HG03469 (cell line): Measurements from ENCODE around the gene FBXL4.
A peak's percentile ranks its signal among the peaks of the same experiment; 100 is the strongest.

Source experiments
- ATAC-seq: cut with Tn5 transposase; IDR thresholded peaks from one replicate; pipeline ENCODE4 v1.9.1; 2021; ENCODE audit warnings: mild to moderate bottlenecking, moderate library complexity, moderate number of reproducible peaks; ENCODE audit not compliant: unreplicated experiment

The FBXL4 gene

DNA sequence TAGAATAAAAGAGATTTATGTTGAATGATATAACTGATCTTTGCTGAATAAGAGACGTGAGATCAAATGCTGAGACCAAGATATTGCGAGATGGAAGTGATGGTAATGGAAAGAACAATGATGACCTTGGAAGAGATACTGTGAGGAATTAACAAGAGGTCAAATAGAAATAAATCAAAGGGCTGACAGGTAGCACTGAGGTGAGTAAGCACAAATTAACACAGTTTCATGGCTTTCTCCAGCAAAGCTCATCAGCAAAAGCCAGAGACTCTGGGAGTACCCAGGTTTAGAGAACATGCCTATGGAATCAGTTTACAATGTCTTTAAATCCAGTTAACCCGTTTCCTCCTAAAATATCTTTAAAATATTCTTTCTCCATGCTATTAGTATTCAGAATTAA, 60.1 kb downstream of the FBXL4 start:
- ATAC-seq = no peak

DNA sequence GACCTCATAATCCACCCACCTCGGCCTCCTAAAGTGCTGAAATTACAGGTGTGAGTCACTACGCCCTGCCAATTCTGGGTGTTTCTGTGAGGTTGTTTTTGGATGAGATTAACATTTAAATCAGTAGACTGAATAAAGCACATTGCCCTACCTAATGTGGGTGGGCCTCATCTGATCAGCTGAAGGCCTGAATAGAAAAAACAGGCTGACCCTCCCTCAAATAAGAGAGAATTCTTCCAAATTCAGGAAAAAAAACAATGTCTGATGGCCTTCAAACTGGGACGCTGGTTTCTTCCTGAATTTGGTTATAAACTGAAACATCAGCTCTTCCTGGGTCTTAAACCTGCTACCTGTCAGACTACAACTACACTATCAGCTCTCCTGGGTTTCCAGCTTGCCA, 62.4 kb downstream of the FBXL4 start:
- no peak for ATAC-seq

DNA sequence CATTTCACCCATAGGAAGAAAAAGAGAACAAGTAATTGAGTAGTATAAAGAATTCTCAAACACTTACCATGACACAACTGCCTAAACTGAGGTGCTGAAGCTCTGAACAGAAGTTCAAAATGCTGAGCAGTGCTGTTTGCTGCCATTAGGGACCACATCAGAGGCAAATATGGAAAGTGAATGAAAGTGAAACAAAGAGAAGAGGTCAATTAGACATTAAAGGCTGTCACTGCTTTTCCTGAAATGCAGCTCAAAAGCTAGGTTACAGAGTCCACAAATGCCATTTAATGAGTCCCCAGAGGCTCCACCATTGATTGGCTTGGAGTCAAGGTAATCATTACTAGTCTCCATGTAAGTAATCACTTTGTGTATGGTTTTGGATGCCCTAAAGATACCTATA, 67.3 kb downstream of the FBXL4 start:
- ATAC-seq = peak; percentile 92

DNA sequence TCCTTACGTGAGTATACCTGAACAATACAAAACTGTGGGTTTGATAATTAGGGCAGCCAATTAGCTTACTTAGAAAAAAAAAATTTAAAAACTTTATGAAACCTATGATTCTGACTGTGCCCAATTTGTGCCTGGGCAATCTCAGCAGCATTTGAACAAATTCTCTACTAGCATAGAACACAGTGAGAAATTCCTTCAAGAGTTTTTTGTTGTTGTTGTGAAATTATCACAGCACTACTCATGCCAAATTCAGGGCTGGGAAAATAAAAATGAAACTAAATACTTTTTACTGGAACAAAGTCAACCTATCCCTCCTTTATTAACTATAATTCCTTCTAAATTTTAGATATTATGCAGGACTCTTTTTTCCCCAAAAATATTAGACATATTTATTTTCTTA, 70.5 kb downstream of the FBXL4 start:
- ATAC-seq = no peak

DNA sequence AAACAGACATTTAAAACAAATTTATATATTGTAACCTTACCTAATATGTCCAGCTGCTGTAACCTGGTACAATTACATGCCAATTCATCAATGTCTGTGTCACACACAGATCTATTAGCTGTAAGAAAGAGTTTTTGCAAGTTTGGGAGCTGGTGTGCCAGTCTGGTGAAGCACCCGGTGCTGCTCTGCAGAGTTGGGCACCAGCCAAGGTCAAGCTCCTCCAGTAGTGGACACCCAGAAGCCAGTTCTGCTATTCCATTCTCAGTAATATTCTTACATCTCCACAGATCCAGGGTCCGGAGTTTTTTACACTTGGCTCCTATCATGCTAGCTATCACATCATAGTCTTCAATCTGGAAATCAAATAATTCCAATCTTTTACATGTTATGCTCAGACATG, 72.4 kb downstream of the FBXL4 start:
- ATAC-seq = no peak

DNA sequence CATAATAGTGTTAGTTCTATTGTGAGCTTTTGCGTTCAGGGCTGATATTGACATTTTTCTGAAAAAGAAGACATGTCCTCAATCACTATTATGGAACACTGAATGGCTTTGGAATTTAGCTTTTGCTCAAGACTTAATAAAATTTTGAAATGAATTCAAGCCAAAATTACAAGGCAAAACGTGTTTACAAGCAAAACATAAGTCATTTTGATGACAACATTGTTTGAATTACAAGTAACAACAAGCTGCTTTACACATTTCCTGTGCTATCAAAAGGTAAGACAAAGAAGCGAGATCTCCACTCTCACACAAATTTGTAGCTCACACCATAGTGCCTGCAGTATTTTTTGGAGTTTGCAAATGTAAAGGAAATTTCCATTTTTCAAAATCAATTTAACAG, 75.9 kb downstream of the FBXL4 start:
- ATAC-seq = no peak

DNA sequence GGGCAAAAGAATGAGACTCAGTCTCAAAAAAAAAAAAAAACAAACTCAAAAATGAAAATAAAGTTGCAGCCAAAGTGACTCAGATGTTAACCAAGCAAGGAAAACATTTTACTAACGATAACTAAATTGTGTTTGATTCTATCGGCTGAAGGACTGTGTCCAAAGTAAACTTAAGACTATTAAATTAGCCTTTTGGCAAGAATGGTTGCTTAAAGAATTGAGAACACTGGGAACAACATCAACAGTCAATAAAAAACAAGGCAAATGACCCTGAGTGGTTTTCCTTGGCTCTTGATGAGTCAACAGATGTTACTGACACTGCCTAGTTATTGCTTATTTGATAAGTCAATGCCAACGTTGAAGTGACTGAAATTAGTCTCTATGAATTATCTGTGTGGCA, 76.7 kb downstream of the FBXL4 start:
- ATAC-seq = no peak

DNA sequence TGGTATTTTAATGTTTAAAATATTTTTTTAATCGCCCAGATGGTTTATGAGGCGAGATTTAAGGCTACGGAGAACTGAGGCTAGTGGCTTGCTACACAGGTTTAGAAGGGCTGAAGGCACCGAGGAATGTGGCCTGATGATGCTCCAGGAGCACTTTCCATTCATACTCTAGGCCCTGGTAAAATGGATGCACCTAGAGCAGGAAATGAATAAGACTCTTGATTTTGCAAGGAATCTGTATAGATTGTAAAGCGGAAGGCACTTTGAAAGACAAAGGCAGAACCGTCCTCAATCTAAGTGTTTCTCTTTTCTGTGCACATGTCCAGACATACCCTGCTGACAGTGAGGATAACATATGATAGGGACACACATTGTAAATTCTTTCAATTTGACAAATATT, 83.2 kb downstream of the FBXL4 start:
- no peak for ATAC-seq

DNA sequence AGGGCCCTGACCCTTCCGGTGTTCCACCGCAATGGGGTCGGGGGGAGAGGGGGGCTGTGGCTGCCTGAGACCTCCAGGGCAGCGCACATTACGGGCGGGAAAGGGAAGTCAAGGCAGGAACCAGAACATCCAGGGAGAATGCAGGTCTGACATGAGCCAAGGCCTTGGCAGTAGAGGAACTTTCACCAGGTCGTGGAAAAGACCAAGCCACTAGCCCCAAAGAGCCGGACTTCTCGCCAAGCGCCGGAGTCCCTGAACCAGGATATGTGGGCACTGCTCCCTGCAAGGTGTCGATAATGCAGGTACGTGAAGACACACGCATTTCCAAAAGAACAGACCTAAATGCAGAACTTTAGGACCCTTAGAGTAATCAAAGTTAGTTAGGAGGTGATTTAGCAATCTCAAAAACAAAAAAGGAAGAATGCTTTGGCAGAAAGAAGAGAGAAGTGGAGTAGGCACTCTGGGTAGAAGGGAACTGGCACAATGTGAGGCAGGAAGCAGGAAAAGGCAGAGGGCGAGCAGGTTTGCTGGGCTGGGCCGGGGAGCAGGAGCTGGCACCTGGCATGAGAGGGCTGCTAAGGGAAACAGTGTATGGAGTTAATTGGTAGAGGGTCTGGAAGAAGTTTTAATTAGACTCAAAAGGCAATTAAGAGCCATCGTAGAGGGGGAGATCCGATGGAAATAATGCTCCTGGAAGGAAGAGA, 99.1 kb downstream of the FBXL4 start:
- ATAC-seq = no peak

DNA sequence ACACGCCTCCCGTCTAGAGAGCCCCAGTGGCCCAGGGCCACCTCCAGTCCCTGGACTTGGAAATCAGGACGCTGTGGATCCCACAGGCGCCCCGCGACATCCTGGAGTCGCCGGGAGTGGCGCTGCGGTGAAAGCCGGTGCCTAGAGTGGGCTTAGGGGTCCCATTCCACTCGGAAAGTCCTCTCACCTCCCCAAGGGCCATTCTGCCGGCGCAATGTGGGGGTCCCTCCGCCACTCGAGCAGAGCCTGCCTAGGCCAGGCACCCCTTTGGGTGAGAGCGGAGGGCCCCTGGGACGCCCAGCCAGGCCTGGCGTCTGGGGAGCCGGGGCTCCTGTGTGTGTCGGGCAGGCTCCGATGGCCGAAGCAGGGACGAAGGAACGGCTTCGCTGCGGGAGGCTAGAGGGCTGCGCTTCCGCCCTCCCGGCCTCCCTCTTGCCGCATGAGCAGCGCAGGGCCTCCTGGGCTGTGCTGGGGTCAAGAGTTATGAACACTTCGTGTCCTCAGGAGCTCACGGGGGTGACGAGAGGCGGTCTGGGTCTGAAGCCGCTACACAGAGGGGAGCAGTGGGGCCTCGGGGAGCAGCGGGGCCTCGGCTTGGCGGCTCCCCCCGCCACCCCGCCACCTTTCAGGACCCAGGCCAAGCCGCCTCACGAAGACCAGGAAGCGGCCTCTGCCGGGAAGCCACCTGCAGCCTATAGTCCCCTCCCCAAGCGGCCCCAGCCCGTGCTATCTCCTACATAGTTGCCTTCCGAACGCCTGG, 99.8 kb downstream of the FBXL4 start:
- no peak for ATAC-seq

DNA sequence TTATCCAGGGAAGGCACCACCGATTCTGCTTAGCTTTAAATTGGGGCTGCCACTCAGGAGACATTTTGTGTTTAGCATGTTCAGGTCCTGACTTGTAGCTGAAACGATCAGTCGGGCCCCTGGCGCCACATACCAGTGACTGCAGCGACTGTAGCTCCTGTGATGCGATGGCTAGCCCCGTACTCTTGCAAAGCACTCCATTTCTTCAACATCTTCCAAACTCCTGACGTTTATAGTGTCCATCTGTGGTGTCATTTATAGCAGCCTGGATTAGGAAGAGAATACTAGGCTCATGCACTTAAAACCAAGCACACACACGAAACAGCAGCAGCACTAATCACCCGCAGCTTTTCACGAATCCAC, 100.3 kb downstream of the FBXL4 start:
- no peak for ATAC-seq

DNA sequence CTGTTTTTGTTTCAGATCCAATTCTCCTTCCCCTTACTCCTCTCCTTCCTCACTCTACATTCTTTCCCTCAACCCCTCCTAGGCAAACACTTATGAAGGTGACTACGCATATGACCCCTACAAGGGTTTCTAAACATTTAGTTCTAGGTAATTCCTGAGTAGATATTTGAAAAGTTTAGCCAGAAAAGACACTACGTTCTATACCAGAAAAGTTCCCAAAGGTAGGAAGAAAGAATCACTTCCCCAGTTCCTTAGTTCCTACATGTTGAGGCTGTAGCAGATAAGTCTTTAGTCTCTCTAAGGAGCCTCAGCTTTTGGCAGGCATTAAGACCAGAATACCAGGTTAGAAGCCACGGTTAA, 101.7 kb downstream of the FBXL4 start:
- ATAC-seq = no peak

DNA sequence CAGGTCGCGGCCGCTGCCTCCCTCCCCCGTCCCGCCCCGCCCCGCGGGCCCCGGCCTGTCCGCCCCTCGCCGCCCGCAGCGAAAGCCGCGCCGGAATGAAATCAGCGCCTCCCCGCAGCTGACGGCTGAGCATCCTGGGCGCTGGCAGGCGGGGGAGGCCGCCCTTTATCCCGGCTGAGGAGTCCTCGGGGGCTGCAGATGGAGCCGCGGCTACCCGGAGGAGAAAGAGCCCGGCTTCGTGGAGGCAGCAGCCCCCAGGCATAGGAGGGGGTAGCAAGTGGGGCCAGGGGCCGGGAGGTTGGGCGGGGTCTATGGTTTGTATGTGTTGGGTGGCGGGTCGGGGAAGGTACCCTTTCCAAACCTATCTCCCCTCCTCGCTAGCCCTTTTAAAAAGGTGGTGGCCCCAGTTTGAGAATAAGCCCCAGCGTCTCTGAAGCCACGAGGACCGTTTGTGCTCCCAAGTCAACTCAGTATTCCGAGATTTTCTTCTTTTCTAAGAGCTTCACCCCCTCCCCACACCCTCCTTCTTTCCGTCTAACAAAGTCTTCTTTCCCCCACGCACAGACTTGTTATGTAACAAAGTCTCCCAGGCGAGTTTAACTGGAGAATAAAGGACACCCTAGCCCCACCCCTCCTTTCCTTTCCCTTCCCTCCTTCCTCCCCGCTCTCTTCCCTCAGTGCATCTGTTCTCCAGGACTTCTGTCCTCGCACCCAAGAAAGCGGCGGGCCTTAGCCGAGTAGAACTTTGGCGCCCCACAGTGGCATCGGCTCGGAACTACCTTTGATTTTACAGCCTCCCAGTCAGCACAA, 102.3 kb downstream of the FBXL4 start:
- ATAC-seq = peak; percentile 53

DNA sequence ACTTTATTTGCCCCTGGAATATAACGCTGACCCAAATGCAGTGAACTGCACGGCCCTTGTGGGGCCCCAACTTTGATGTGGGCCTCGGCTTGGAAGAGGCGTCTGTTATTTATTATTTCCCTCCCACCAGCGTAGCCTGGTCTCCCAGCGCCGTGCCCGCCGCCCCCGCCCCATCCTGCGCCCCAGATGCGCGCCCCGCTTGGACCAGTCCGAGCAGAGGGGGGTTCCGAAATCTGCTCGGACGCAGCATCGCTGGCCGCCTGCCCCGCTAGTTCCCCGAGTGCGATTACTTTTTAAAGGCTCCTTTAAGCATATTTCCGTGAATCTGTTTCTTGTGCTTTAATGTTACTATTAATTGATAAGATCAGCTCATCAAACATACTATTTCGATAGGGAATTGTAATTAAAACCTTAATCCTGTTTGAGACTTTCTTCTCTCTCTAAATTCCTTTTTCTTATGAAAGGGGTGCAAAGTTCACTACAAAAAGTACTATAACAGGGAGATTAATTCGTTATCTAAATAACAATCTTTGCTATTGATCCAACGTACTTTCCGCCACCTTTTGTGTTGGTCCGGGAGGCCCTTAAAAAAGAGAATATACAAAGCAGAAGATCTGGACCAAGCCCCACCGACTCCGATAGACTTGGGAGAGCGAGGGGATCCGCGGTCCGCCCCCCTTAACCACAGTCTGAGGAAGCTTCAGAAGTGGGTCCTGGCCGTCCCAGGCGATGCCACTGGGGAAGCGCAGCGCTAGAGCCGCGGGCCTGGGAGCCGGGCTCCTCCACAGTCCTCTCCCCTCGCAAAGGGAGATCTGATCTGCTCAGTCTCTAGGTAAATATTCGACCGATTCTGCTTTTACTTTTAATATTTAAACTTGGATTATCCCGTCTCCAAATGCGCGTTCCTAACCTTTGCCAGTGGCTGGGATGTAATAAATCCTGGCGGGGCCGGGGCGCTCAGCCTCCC, 103.2 kb downstream of the FBXL4 start:
- ATAC-seq = no peak

DNA sequence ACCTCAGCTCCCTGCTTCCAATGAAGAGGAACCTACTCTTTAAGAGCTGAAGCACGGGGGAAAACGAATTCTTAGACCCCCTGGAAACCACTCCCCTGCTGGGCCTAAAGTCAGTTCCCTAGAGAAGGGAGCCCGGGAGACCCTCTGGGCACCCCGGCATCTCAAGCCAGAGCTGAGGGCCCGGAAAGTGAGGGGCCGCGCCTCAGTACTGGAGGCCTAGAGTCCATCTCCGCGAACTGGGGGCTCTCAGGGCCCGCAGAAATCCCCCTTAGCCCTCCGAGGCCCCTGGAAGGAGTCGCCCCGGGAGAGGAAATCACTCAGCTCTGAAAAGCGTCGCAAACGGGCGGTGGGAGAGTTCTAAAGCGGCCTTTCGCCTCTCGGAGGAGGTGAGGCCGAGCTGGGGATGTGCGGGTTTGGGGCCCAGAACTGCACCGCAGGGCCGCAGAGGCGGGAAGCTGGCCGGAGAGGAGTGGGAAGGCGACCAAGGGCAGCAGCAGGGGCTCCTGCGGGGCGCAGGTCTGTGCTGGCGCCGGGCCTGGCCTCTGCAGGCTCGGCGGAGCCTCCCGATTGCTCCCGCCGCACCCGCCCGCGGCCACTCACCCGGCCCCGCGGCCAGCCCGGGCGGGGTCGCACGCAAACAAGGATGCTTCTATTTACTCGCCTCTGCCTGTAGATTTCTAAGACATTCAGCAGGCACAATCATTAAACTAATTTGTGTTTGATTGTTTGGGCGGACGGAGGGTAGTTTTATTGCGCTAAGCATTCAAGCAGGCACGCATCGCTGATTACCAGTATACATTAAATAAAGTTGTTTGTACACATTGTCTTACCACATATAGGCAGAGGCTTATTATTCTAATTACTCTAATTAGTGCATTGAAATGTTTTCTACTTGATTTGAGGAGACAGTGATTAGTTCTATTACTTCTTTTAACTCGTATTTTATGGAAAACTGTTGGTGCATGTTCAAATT, 104.2 kb downstream of the FBXL4 start:
- ATAC-seq = no peak

DNA sequence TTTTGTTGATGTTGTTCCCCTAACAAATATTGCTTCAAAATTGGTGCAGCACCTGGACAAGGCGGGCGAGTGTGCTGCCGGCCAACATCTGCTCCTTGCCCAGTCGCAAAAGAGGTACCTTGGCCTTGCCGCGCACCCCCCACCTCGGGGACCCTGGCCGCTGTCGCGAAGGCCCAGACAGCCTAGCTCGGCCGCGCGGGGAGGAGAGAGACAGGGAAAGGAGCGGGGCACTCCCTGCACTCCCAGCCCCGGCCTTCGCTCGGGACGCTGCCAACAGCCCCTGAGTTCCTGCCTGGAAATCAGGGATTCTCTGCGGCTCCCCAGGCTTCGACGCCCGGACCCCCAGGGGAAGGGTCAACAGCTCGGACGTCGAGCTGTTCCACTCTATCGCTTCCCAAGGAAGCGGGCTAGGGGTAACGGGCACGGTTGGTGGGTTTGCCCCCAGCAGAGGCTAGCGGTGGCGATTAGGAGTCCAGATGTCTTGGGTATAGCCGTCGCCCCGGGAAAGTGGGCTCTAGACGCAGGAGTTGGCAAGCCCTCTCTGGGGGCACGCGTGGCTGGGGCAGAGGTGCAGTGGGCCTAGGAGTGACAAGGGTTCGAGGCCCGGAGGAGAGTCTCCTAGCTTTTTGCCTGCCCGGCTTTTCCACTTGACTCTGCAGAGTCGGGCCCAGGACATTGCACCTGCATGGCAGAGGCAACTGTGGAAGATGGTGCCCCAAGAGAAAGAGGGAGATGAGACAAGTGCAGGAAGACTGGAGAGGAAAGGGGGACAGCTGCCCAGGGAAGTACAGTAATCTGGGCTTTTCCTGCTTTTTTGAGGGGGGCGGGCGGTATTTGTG, 105.2 kb downstream of the FBXL4 start:
- no peak for ATAC-seq

DNA sequence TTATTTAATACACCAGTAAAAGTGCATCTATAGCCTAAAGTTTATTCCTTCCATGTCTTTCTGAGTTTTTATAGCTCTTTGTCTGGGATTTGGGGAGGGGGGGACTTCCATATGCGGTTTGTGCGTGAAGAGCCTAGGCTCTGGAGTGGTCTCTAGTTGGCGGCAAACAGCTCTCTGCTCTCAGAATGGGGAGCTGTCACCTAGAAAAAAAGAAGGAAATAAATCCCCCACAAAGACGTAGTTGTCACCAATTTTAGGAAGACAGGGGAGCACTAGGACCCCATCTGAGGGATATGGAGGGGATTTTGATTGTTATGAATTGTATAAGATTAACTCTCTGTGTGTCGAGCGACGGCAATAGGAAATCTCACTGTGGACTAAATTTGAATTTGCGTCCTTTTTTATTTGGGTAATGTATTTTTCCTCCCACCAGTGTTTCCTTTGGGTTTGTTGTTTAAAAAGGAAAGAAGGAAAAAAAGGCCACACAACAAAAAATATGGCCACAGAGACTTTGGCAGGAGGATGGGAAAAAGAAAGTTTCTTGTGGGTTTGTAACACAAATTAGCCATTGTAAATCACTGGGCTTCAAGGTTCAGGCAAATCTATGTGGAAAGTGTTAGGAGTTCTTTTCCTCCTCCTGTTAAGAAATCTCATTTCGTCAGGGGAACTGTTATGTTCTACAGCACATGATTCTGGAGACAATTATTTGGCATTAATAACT, 106.0 kb downstream of the FBXL4 start:
- no peak for ATAC-seq

DNA sequence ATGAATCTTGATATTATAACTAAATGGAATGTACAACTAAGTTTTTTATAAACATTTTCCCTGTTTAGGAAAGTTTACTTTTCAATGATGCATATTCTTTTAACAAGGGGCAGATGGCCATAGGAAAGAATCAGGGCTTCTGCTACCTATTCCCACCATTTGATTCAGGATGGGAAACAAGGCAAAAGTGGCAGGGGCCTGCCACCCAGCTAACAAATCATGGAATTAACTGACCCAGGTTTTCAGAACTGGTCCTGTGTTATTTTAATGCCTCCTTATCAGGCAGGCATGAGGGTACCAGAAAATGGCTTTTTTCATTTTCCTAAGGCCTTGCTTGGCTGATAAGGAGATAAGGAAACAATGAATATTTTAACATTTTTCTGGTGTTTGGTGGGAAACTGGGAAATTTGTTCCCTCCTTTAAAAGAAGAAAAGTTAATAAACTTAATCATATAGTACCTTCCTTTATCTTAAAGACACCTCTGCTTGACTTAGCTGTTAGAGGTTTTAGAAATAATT, 106.7 kb downstream of the FBXL4 start:
- ATAC-seq = no peak
